Measurements from ENCODE around the gene BCAT1.
"Not testable (repeated sequence)": the region's sequence is repeated elsewhere in the genome, so short reads cannot be mapped to it uniquely, and the experiment has no call there.

BCAT1 gene

GRCh38 chr12:24929953-24930352 is 18.9 kb downstream of the BCAT1 start:
- no peak overlapping the region for H3K27ac ChIP-seq
- no peak for TF ChIP-seq CTCF (IDR thresholded peaks at IDR 0.05)
- no peaks in the 10 kb centered on the region for H3K9me3 ChIP-seq
- no peaks in the 10 kb centered on the region for H3K36me3 ChIP-seq
- H3K27me3 ChIP-seq, result no peaks in the 10 kb centered on the region
- no peaks in the 10 kb centered on the region for H3K4me1 ChIP-seq (ENCODE audit: control insufficient read depth in 1 of 2, insufficient read depth in 1 of 2, low read depth in 1 of 2, low read length in 1 of 2)
- H3K4me3 ChIP-seq (ENCODE audit: low read depth in 1 of 2, low read length in 1 of 2), result no peak overlapping the region

GRCh38 chr12:24928533-24929306 is 20.2 kb downstream of the BCAT1 start:
- H3K27ac ChIP-seq, result not testable (repeated sequence)

GRCh38 chr12:24928131-24928530 is 20.8 kb downstream of the BCAT1 start:
- Histone ChIP-seq H3K27ac (no peak overlapping the region), H3K4me1 (ENCODE audit: control insufficient read depth in 1 of 2, insufficient read depth in 1 of 2, low read depth in 1 of 2, low read length in 1 of 2) (no peaks in the 10 kb centered on the region), H3K9me3 (no peaks in the 10 kb centered on the region), H3K36me3 (no peaks in the 10 kb centered on the region), H3K27me3 (no peaks in the 10 kb centered on the region), H3K4me3 (ENCODE audit: low read depth in 1 of 2, low read length in 1 of 2) (no peak overlapping the region)
- TF ChIP-seq CTCF (IDR thresholded peaks at IDR 0.05), result no peak

More at GRCh38 chr12:24928533-24929306, 20.2 kb downstream of the BCAT1 start:
- not testable (repeated sequence) for H3K9me3 ChIP-seq; H3K4me1 ChIP-seq (ENCODE audit: control insufficient read depth in 1 of 2, insufficient read depth in 1 of 2, low read depth in 1 of 2, low read length in 1 of 2); H3K4me3 ChIP-seq (ENCODE audit: low read depth in 1 of 2, low read length in 1 of 2); H3K36me3 ChIP-seq; H3K27me3 ChIP-seq

GRCh38 chr12:24926080-24926479 is 22.8 kb downstream of the BCAT1 start:
- not testable (repeated sequence) for H3K4me1 ChIP-seq (ENCODE audit: control insufficient read depth in 1 of 2, insufficient read depth in 1 of 2, low read depth in 1 of 2, low read length in 1 of 2); H3K36me3 ChIP-seq; H3K27me3 ChIP-seq; H3K9me3 ChIP-seq; H3K27ac ChIP-seq; H3K4me3 ChIP-seq (ENCODE audit: low read depth in 1 of 2, low read length in 1 of 2)

GRCh38 chr12:24922090-24922489 is 26.8 kb downstream of the BCAT1 start:
- Histone ChIP-seq H3K27ac (no peak overlapping the region), H3K36me3 (no peaks in the 10 kb centered on the region), H3K4me3 (ENCODE audit: low read depth in 1 of 2, low read length in 1 of 2) (no peak overlapping the region), H3K9me3 (no peaks in the 10 kb centered on the region), H3K4me1 (ENCODE audit: control insufficient read depth in 1 of 2, insufficient read depth in 1 of 2, low read depth in 1 of 2, low read length in 1 of 2) (no peaks in the 10 kb centered on the region), H3K27me3 (no peaks in the 10 kb centered on the region)
- no peak for TF ChIP-seq CTCF (IDR thresholded peaks at IDR 0.05)

- Histone ChIP-seq H3K27me3 (no peaks in the 10 kb centered on the region), H3K36me3 (no peaks in the 10 kb centered on the region), H3K4me1 (ENCODE audit: control insufficient read depth in 1 of 2, insufficient read depth in 1 of 2, low read depth in 1 of 2, low read length in 1 of 2) (no peaks in the 10 kb centered on the region), H3K9me3 (no peaks in the 10 kb centered on the region), H3K4me3 (ENCODE audit: low read depth in 1 of 2, low read length in 1 of 2) (no peak overlapping the region), H3K27ac (no peak overlapping the region)
- TF ChIP-seq CTCF (IDR thresholded peaks at IDR 0.05), result no peak
These were observed 27.5 kb downstream of the BCAT1 start for GRCh38 chr12:24921251-24922038.

Measured in neutrophil (primary cell).